DND-41 (cell line): ENCODE data around the gene NEMF.
"Not testable (repeated sequence)": the region's sequence is repeated elsewhere in the genome, so short reads cannot be mapped to it uniquely, and the experiment has no call there.

Experiments used
- CTCF ChIP-seq: IDR thresholded peaks from 2 replicates; pipeline ENCODE4 v1.5.1; 2012; ENCODE audit warnings: borderline replicate concordance, low read length, moderate library complexity, mild to moderate bottlenecking; ENCODE audit not compliant: poor library complexity, severe bottlenecking; ENCODE audit errors: extremely low read depth
- EZH2 ChIP-seq: IDR thresholded peaks from 3 replicates; pipeline ENCODE4 v1.6.1; 2012; ENCODE audit warnings: borderline replicate concordance, low read depth, mild to moderate bottlenecking, moderate library complexity, low read length, inconsistent platforms; ENCODE audit not compliant: severe bottlenecking

- TF ChIP-seq CTCF, EZH2: not testable (repeated sequence)
Measured at GRCh38 chr14:49896272-49896671, 43.7 kb upstream of the NEMF start.
